Activated CD4-positive, alpha-beta T cell treated with anti-CD3 and anti-CD28 coated beads, Interleukin-2, amount 50 U/mL, for 16 hours (primary cell): Measurements from ENCODE around the gene ZNF385C.

Source experiments
- DNase-seq: peaks from one replicate; pipeline ENCODE4 v3.0.0-alpha.2; 2020

Gene ZNF385C

DNA sequence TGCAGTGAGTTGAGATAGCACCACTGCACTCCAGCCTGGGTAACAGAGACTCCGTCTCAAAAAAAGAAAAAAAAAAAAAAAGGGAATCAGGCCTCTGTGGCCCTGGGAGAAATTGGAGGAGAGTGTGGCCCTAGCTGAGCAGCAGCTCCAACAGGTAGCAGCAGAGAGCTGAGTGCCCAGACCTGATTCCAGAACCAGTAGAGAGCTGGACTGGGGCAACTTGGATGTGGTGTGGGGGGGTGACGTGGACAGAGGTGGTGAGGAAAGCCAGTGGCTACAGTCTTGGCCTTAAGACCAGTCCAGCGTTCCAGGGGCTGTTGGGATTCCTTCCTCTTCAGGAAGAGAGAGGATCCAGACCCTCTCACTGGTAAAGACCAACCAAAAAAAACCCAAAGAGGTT lies 26.0 kb upstream of the ZNF385C start:
- no peak for DNase-seq

GRCh38 chr17:42122371-42123303 lies 24.4 kb upstream of the ZNF385C start, which contains the start of gene HSPB9:
TSS of gene HSPB9 (plus strand) at chr17:42122804. CDS start at chr17:42122851, 47 bp downstream.
- no peak for DNase-seq

- peak; percentile 84 for DNase-seq
Measured at GRCh38 chr17:42120770-42121769, 22.8 kb upstream of the ZNF385C start, which contains the start of gene KAT2A. TSS of gene KAT2A (minus strand) at chr17:42121367. CDS start at chr17:42121304, 63 bp downstream.

GRCh38 chr17:42120161-42120769 lies 22.0 kb upstream of the ZNF385C start:
- no peak for DNase-seq

GRCh38 chr17:42119301-42119700 lies 21.0 kb upstream of the ZNF385C start:
- no peak for DNase-seq

GRCh38 chr17:42118545-42118944 lies 20.3 kb upstream of the ZNF385C start:
- peak; percentile 42 for DNase-seq

DNA sequence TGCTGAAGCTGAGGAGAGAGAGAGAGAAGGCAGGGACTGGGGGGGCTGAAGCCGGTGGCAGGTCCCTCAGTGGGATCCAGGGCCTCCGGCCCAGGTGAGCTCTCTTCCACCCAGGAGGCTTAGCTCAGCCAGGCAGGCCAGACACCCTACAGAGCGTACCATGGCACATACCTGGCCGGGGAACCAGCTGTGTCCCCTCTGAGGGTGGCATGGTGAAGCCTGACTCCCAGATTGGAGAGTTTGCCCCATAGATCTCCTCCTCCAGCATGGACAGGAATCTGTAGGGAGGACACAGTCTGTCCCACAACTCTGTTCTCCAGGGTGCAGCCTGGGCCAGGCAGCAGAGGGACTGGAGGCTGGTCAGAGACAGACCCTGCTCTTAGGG lies 19.8 kb upstream of the ZNF385C start:
- DNase-seq = no peak

- no peak for DNase-seq
Measured at GRCh38 chr17:42117397-42118125, 19.3 kb upstream of the ZNF385C start.

DNA sequence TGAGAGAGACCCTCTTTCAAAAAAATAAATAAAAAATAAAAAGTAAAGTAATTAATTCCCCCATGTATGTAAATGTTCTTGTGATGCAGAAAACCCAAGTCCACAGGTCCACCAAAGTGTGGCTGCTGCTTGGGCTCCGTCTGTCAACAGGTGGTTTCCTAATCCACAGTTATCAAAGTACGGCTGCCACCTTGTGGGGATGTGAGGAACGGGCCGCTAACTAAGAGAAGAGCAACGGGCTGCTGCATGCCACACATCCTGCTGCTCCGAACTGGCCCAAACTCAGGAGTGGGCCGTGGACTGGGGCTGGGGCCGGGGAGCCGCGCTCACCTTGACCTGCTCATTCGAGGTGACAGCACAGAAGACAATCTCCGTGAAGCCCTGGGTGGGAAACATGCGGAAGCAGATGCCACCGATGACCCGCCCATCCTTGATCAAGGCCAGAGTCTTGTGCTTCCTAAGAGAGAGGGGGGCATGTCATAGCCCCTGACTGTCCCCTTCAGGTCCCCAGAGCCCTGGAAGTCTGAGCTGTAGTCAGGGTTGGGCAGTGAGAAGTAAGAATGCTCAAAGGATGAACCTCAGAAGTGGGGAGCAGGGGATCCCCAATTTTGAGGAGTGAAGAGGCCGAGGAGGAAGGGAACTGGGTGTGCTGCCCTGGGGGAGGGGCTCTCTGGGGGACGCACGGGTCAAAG lies 18.6 kb upstream of the ZNF385C start:
- peak; percentile 87 for DNase-seq

DNA sequence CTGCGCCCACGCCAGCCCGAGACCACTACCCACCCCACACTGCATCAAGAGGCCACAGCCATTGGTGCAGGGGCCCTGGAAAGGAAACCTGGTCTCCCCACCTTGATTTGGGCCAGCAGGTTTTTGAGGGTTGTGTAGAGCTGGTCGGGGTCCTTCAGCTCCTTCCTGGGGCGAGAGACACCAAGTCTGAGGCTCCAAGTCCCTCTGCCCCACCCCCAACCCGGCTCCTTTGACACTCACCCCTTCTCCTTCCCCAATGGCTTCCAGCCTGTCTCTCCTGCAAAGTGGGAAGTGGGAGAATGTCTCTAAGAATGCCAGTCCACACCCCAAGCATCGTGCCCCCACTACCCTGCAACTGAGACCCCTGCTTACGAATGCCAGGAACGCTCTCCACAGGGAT lies 15.8 kb upstream of the ZNF385C start:
- no peak for DNase-seq

- no peak for DNase-seq
Measured at GRCh38 chr17:42113293-42114069, 15.2 kb upstream of the ZNF385C start.

DNA sequence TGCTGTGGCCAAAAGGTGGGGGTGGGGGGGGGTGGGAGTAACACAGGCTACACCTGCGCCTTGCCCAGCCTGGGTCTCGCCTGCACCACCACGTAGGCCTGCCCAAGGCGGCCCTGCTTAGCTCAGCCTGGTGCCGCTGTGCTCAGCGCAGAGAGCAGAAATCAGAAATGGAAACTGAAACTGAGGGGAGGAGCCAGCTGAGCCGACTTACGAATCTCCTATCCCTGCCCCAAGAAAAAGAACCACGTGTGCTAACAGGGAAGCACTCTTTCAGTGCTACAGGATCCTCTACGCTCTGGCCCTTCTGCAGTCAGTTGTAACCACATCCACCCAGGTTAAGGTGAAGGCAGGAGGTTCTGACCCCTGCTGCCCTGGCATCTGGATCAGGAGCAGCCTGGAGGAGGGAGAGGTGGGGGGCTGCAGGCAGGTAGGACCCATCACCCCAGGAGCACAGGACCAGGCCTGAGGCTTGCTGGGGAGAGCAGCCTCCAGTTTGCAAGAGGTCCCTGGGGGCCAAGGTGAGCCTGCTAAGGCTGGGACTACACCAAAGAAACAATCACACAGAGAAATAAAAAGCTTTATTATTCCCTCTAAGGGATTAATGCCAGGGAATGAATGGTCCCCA lies 14.4 kb upstream of the ZNF385C start, which contains the start of gene DHX58:
Gene DHX58 (minus strand): TSS at position 163 of the 625 bp plus-strand sequence. CDS start 822 bp downstream, outside the sequence.
- DNase-seq = peak; percentile 93

DNA sequence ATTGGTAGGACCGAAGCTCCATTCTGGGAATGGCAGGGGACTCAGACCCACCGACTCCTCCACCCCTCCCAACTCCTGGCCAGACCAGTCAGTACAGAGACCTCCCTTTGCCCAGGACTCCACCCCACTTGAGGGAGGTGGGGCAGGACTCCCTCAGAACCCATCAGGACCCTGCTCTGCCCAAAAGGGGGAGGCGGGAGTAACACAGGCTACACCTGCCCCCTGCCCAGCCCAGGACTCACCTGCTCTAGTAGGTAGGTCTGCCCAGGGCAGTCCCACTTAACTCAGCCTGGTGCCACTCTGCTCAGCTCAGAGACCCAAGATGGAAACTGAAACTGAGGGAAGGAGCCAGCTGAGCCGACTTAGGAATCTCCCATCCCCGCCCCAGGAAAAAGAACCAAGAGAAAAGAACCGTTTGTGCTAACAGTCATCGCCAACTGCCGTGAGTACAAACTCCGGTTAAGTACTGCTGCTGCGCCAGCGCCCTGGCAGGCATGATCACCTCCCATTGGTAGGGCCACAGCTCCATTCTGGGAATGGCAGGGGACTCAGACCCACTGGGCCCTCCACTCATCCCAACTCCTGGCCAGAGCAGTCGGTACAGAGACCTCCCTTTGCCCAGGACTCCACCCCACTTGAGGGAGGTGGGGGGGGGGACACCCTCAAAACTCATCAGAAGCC lies 13.7 kb upstream of the ZNF385C start:
- DNase-seq = peak; percentile 23

- no peak for DNase-seq
Measured at GRCh38 chr17:42111265-42111636, 13.0 kb upstream of the ZNF385C start.

- DNase-seq = no peak
Measured at GRCh38 chr17:42110301-42111264, 12.3 kb upstream of the ZNF385C start.

- no peak for DNase-seq
Measured at GRCh38 chr17:42109086-42109485, 10.8 kb upstream of the ZNF385C start.

- DNase-seq = peak; percentile 93
Measured at GRCh38 chr17:42107597-42108576, 9.6 kb upstream of the ZNF385C start.
